NB4 (cell line): Measurements from ENCODE around the gene GLOD4.

Source experiments
- MYC ChIP-seq: IDR thresholded peaks from 2 replicates; pipeline ENCODE4 v1.6.1; 2011; ENCODE audit warnings: low read depth, low read length
- POLR2A ChIP-seq: IDR thresholded peaks from 2 replicates; pipeline ENCODE4 v1.6.1; 2011; ENCODE audit warnings: mild to moderate bottlenecking; ENCODE audit not compliant: insufficient read length; ENCODE audit errors: extremely low read depth
- TF ChIP-seq, protein P1 (sequence below): IDR thresholded peaks from one replicate; pipeline ENCODE4 v1.5.1; 2012; ENCODE audit warnings: low read depth, low read length
- TF ChIP-seq, protein P2 (sequence below): IDR thresholded peaks from 2 replicates; pipeline ENCODE4 v1.6.1; 2011; ENCODE audit warnings: low read depth, low read length

DNA sequence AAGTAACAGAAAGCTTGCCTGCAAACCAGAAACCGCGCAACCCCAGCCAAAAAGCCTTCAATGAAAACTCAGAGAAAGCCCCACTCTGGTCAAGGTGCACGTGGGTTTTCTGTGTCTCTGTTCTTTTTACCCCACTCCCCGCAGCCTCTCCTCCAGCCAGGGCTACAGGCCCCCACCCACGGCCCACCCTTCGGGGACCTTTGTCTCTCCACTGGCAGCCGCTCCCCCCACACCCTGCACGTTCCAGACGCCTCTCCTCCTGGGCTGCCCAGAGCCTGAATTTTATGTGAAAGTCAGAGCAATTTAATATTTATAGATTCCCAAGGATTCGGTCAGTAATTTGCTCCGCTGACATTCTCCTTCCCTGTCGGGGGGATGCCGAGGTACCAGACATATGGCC lies 24.3 kb upstream of the GLOD4 start:
- TF ChIP-seq POLR2A = no peak
- TF ChIP-seq, protein P1, sequence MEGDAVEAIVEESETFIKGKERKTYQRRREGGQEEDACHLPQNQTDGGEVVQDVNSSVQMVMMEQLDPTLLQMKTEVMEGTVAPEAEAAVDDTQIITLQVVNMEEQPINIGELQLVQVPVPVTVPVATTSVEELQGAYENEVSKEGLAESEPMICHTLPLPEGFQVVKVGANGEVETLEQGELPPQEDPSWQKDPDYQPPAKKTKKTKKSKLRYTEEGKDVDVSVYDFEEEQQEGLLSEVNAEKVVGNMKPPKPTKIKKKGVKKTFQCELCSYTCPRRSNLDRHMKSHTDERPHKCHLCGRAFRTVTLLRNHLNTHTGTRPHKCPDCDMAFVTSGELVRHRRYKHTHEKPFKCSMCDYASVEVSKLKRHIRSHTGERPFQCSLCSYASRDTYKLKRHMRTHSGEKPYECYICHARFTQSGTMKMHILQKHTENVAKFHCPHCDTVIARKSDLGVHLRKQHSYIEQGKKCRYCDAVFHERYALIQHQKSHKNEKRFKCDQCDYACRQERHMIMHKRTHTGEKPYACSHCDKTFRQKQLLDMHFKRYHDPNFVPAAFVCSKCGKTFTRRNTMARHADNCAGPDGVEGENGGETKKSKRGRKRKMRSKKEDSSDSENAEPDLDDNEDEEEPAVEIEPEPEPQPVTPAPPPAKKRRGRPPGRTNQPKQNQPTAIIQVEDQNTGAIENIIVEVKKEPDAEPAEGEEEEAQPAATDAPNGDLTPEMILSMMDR = no peak
- TF ChIP-seq, protein P2, sequence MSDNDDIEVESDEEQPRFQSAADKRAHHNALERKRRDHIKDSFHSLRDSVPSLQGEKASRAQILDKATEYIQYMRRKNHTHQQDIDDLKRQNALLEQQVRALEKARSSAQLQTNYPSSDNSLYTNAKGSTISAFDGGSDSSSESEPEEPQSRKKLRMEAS = no peak
- no peak for TF ChIP-seq MYC
